Measurements from ENCODE around the gene PRDM11.

PRDM11 gene

GRCh38 chr11:45155627-45156180, 9.3 kb downstream of the PRDM11 start:
- DNase-seq (ENCODE audit: insufficient read length, low spot score) (no peak), FAIRE-seq (no peak)
- TF ChIP-seq POU2F2 (IDR thresholded peaks at IDR 0.05; ENCODE audit: low read depth, low read length), result no peak
- no peak for TF ChIP-seq POLR2A (IDR thresholded peaks at IDR 0.05; ENCODE audit: low read depth, low read length)
- no peak for TF ChIP-seq PAX5 (IDR thresholded peaks at IDR 0.05; ENCODE audit: insufficient read depth, low read length, severe bottlenecking)
- TF ChIP-seq TAF1 (IDR thresholded peaks at IDR 0.05; ENCODE audit: low read depth, low read length), result no peak
- no peak for TF ChIP-seq POLR2AphosphoS5 (IDR thresholded peaks at IDR 0.05; ENCODE audit: low read depth, low read length)

GRCh38 chr11:45156201-45156600, 9.8 kb downstream of the PRDM11 start:
- DNase-seq (ENCODE audit: insufficient read length, low spot score) (no peak), FAIRE-seq (no peak)
- TF ChIP-seq TAF1 (IDR thresholded peaks at IDR 0.05; ENCODE audit: low read depth, low read length), result no peak
- no peak for TF ChIP-seq POU2F2 (IDR thresholded peaks at IDR 0.05; ENCODE audit: low read depth, low read length)
- TF ChIP-seq SPI1 (IDR thresholded peaks at IDR 0.05; ENCODE audit: low read depth, low read length), result no peak
- TF ChIP-seq PAX5 (IDR thresholded peaks at IDR 0.05; ENCODE audit: insufficient read depth, low read length, severe bottlenecking), result no peak
- no peak for TF ChIP-seq POLR2AphosphoS5 (IDR thresholded peaks at IDR 0.05; ENCODE audit: low read depth, low read length)
- TF ChIP-seq POLR2A (IDR thresholded peaks at IDR 0.05; ENCODE audit: low read depth, low read length), result no peak

GRCh38 chr11:45156741-45157140, 10.3 kb downstream of the PRDM11 start:
- no peak for DNase-seq (ENCODE audit: insufficient read length, low spot score)
- TF ChIP-seq POLR2AphosphoS5 (IDR thresholded peaks at IDR 0.05; ENCODE audit: low read depth, low read length) (no peak), POU2F2 (IDR thresholded peaks at IDR 0.05; ENCODE audit: low read depth, low read length) (no peak), POLR2A (IDR thresholded peaks at IDR 0.05; ENCODE audit: low read depth, low read length) (no peak), TAF1 (IDR thresholded peaks at IDR 0.05; ENCODE audit: low read depth, low read length) (no peak)
- no peak for FAIRE-seq

- FAIRE-seq, result no peak
- no peak for TF ChIP-seq POU2F2 (IDR thresholded peaks at IDR 0.05; ENCODE audit: low read depth, low read length)
- no peak for TF ChIP-seq POLR2AphosphoS5 (IDR thresholded peaks at IDR 0.05; ENCODE audit: low read depth, low read length)
- no peak for TF ChIP-seq PAX5 (IDR thresholded peaks at IDR 0.05; ENCODE audit: insufficient read depth, low read length, severe bottlenecking)
- TF ChIP-seq SPI1 (IDR thresholded peaks at IDR 0.05; ENCODE audit: low read depth, low read length), result no peak
- TF ChIP-seq POLR2A (IDR thresholded peaks at IDR 0.05; ENCODE audit: low read depth, low read length), result no peak
- no peak for TF ChIP-seq TAF1 (IDR thresholded peaks at IDR 0.05; ENCODE audit: low read depth, low read length)
- DNase-seq (ENCODE audit: insufficient read length, low spot score), result no peak
Measured at GRCh38 chr11:45157247-45158209, 11.1 kb downstream of the PRDM11 start.

- DNase-seq (ENCODE audit: insufficient read length, low spot score) (no peak), FAIRE-seq (no peak)
- no peak for TF ChIP-seq PAX5 (IDR thresholded peaks at IDR 0.05; ENCODE audit: insufficient read depth, low read length, severe bottlenecking)
- no peak for TF ChIP-seq TAF1 (IDR thresholded peaks at IDR 0.05; ENCODE audit: low read depth, low read length)
- TF ChIP-seq POLR2AphosphoS5 (IDR thresholded peaks at IDR 0.05; ENCODE audit: low read depth, low read length), result no peak
- TF ChIP-seq POLR2A (IDR thresholded peaks at IDR 0.05; ENCODE audit: low read depth, low read length), result no peak
Measured at GRCh38 chr11:45158210-45158731, 11.8 kb downstream of the PRDM11 start.

GRCh38 chr11:45158891-45159605, 12.6 kb downstream of the PRDM11 start:
- DNase-seq (ENCODE audit: insufficient read length, low spot score) (no peak), FAIRE-seq (no peak)
- TF ChIP-seq POLR2AphosphoS5 (IDR thresholded peaks at IDR 0.05; ENCODE audit: low read depth, low read length) (no peak), SPI1 (IDR thresholded peaks at IDR 0.05; ENCODE audit: low read depth, low read length) (no peak), TAF1 (IDR thresholded peaks at IDR 0.05; ENCODE audit: low read depth, low read length) (no peak), PAX5 (IDR thresholded peaks at IDR 0.05; ENCODE audit: insufficient read depth, low read length, severe bottlenecking) (no peak), POU2F2 (IDR thresholded peaks at IDR 0.05; ENCODE audit: low read depth, low read length) (no peak), POLR2A (IDR thresholded peaks at IDR 0.05; ENCODE audit: low read depth, low read length) (no peak)

- no peak for TF ChIP-seq SPI1 (IDR thresholded peaks at IDR 0.05; ENCODE audit: low read depth, low read length)
- TF ChIP-seq POU2F2 (IDR thresholded peaks at IDR 0.05; ENCODE audit: low read depth, low read length), result no peak
- no peak for TF ChIP-seq POLR2A (IDR thresholded peaks at IDR 0.05; ENCODE audit: low read depth, low read length)
- TF ChIP-seq TAF1 (IDR thresholded peaks at IDR 0.05; ENCODE audit: low read depth, low read length), result no peak
- no peak for TF ChIP-seq PAX5 (IDR thresholded peaks at IDR 0.05; ENCODE audit: insufficient read depth, low read length, severe bottlenecking)
- TF ChIP-seq POLR2AphosphoS5 (IDR thresholded peaks at IDR 0.05; ENCODE audit: low read depth, low read length), result no peak
- FAIRE-seq (no peak), DNase-seq (ENCODE audit: insufficient read length, low spot score) (no peak)
Measured at GRCh38 chr11:45159781-45160365, 13.4 kb downstream of the PRDM11 start.

- no peak for DNase-seq (ENCODE audit: insufficient read length, low spot score)
- no peak for FAIRE-seq
- no peak for TF ChIP-seq TAF1 (IDR thresholded peaks at IDR 0.05; ENCODE audit: low read depth, low read length)
- TF ChIP-seq POLR2AphosphoS5 (IDR thresholded peaks at IDR 0.05; ENCODE audit: low read depth, low read length), result no peak
- no peak for TF ChIP-seq POU2F2 (IDR thresholded peaks at IDR 0.05; ENCODE audit: low read depth, low read length)
- TF ChIP-seq POLR2A (IDR thresholded peaks at IDR 0.05; ENCODE audit: low read depth, low read length), result no peak
- TF ChIP-seq PAX5 (IDR thresholded peaks at IDR 0.05; ENCODE audit: insufficient read depth, low read length, severe bottlenecking), result no peak
- no peak for TF ChIP-seq SPI1 (IDR thresholded peaks at IDR 0.05; ENCODE audit: low read depth, low read length)
Measured at GRCh38 chr11:45161252-45162063, 15.0 kb downstream of the PRDM11 start.
